Suprapubic skin (tissue), 4 donors: ENCODE data around the gene VASN. TPM values are rescaled to one million over a fixed set of nuclear protein-coding genes. Genes with fewer than 3 reads are reported as not detected.

Experiments used
- DNase-seq, 2 donors: peaks; one replicate each; pipeline ENCODE4 v3.0.0-alpha.2; 2019; ENCODE audit warnings: low spot score in 2 of 2
- H3K27ac ChIP-seq: fragments of 200-600 bp; sonication (generic); one replicate; pipeline ENCODE4 v1.5.1; 2019
- H3K27me3 ChIP-seq: fragments of 200-600 bp; sonication (generic); one replicate; pipeline ENCODE4 v1.5.1; 2019
- H3K36me3 ChIP-seq: fragments of 200-600 bp; sonication (generic); one replicate; pipeline ENCODE4 v1.5.1; 2019
- H3K4me1 ChIP-seq: fragments of 200-600 bp; sonication (generic); one replicate; pipeline ENCODE4 v1.5.1; 2019
- H3K4me3 ChIP-seq: fragments of 200-600 bp; sonication (generic); one replicate; pipeline ENCODE4 v1.5.1; 2019; ENCODE audit warnings: mild to moderate bottlenecking
- H3K9me3 ChIP-seq: fragments of 200-600 bp; sonication (generic); one replicate; pipeline ENCODE4 v1.5.1; 2019
- EP300 ChIP-seq: sonication (generic); formaldehyde crosslinking; IDR thresholded peaks from one replicate; pipeline ENCODE4 v1.6.1; 2017; ENCODE audit warnings: antibody characterized with exemption
- POLR2A ChIP-seq, 2 donors: fragments of 450-650 bp; IDR thresholded peaks; one replicate each; pipeline ENCODE4 v1.6.1; 2017; ENCODE audit warnings: antibody characterized with exemption in 2 of 2, mild to moderate bottlenecking in 2 of 2, moderate library complexity in 2 of 2
- POLR2AphosphoS5 ChIP-seq, 3 donors: sonication (generic); formaldehyde crosslinking; IDR thresholded peaks; one replicate each; pipeline ENCODE4 v1.6.1; 2017; ENCODE audit warnings: antibody characterized with exemption in 3 of 3
- WGBS: methylation state at CpG from one replicate; pipeline ENCODE4 v1.1.5; 2018; 5-methylcytosine and 5-hydroxymethylcytosine counted together
- total RNA-seq, 4 donors: library from RNA; depleted of rRNA; stranded (reverse); fragments of >200 nt; gene quantifications; one replicate each; pipeline ENCODE4 v1.1.0, GENCODE V29; 2016
- TF ChIP-seq, protein P1 (sequence below), 2 donors: fragments of 200-600 bp in 1 of 2; fragments of 450-650 bp in 1 of 2; sonication (generic) in 1 of 2; IDR thresholded peaks; one replicate each; pipeline ENCODE4 v1.5.1; 2016 to 2019; ENCODE audit warnings: antibody characterized with exemption in 2 of 2, mild to moderate bottlenecking in 1 of 2, moderate library complexity in 1 of 2

The VASN gene
- total RNA-seq, 4 donors from 2014 or later, result 10.8 to 23.3 (median 22.3) TPM

DNA sequence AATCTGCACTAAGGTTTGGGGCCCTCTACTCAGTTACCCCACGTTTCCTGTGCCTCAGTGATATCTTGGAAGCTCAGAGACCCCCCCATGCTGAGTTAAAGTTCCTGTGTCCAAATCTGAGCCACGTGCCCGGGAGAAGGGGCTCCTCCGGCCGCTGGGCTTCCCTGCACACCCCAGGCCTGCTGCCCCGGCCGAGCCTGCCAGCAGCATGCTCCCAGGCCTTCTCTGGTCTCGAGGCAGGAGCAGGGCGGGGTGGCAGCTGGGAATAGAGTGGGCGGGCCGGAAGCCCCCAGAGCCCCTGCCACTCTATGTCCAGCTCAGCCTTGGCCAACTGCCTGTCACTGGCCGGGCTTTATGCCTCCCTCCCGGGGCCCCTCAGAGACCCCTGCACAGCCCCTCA, 5.6 kb upstream of the VASN start:
- TF ChIP-seq POLR2A (IDR thresholded peaks at IDR 0.05) (no peak), POLR2AphosphoS5 (IDR thresholded peaks at IDR 0.05) (no peak), EP300 (no peak)
- TF ChIP-seq, protein P1, sequence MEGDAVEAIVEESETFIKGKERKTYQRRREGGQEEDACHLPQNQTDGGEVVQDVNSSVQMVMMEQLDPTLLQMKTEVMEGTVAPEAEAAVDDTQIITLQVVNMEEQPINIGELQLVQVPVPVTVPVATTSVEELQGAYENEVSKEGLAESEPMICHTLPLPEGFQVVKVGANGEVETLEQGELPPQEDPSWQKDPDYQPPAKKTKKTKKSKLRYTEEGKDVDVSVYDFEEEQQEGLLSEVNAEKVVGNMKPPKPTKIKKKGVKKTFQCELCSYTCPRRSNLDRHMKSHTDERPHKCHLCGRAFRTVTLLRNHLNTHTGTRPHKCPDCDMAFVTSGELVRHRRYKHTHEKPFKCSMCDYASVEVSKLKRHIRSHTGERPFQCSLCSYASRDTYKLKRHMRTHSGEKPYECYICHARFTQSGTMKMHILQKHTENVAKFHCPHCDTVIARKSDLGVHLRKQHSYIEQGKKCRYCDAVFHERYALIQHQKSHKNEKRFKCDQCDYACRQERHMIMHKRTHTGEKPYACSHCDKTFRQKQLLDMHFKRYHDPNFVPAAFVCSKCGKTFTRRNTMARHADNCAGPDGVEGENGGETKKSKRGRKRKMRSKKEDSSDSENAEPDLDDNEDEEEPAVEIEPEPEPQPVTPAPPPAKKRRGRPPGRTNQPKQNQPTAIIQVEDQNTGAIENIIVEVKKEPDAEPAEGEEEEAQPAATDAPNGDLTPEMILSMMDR (IDR thresholded peaks at IDR 0.05), result no peak
- H3K4me3 ChIP-seq, result no peak overlapping the region
- peaks cover 34% of the 10 kb centered on the region for H3K4me1 ChIP-seq
- no peaks in the 10 kb centered on the region for H3K27me3 ChIP-seq
- 94% methylated on average over 13 of the region's 13 CpGs for WGBS
- no peak for DNase-seq
- H3K9me3 ChIP-seq, result no peaks in the 10 kb centered on the region
- H3K36me3 ChIP-seq, result peaks cover 42% of the 10 kb centered on the region
- no peak overlapping the region for H3K27ac ChIP-seq

DNA sequence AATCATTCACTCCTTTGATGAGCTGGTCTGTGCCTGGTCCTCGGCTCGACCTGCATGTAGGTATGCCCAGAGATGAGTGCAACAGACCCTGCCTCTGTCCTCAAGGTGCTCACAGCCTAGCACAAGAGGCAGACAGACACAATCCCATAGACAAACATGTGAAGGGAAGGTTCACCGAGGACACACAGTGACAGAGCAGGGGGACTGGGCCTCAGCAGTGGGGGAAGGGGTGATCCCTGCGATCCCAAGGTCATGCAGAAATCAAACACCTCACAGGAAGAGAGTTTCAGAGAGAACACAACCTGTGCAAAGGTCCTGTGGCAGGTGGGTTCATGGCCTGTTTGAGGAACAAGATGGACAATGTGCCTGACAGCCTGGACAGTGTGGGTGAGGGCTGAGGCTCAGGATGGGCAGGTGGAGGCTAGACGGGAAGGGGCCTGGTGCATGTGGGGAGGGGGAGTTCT, 4.2 kb upstream of the VASN start:
- no peak for DNase-seq
- 93% methylated on average over 5 of the region's 5 CpGs for WGBS
- Histone ChIP-seq H3K27ac (no peak overlapping the region), H3K9me3 (no peaks in the 10 kb centered on the region), H3K4me1 (peaks cover 48% of the 10 kb centered on the region), H3K36me3 (peaks cover 28% of the 10 kb centered on the region), H3K27me3 (no peaks in the 10 kb centered on the region), H3K4me3 (no peak overlapping the region)
- TF ChIP-seq POLR2A (IDR thresholded peaks at IDR 0.05), result no peak
- TF ChIP-seq, protein P1 (IDR thresholded peaks at IDR 0.05), result no peak
- TF ChIP-seq EP300, result no peak
- no peak for TF ChIP-seq POLR2AphosphoS5 (IDR thresholded peaks at IDR 0.05)

DNA sequence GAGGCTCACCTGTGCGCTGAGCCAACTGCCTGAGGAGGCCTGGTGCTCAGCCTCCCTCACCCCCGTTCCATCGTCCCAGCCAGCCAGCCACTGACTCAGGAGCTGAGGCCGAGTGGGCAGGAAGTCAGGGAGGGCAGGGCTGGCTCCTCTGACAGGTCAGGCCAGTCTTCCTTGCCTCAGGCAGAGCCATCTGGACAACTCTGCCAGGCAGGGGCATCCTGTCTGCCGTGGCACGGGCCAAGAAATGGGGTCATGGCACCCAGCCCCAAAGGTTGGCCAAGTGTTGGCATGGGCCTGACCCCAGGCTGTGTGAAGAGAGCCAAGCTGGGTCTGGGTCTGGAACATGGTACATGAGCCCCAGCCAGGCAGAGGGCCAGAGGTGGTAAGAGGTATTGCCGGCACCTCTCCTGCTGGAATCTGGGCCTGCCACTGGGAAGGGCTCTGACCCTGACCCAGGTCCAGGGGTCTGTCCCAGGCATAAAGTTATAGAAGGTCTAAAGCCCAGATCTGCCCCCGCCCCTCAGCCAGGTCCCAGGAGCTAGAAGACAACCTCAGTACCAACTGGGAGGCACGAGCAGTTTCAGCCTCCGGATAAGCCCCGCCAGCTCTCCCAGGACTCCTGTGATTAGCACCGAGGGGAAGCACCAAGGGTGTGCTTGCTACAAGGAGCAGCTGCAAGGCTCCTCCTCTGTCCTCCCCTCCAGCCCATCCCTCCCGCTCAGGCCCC, 2.5 kb upstream of the VASN start:
- H3K9me3 ChIP-seq, result no peaks in the 10 kb centered on the region
- H3K27ac ChIP-seq, result peak overlapping the region; percentile 30
- WGBS, result 36% methylated on average over 3 of the region's 13 CpGs
- no peaks in the 10 kb centered on the region for H3K27me3 ChIP-seq
- H3K4me3 ChIP-seq, result no peak overlapping the region
- H3K36me3 ChIP-seq, result peaks cover 13% of the 10 kb centered on the region
- DNase-seq, result no peak
- peaks cover 62% of the 10 kb centered on the region for H3K4me1 ChIP-seq
- TF ChIP-seq, protein P1 (IDR thresholded peaks at IDR 0.05), result no peak
- no peak for TF ChIP-seq POLR2A (IDR thresholded peaks at IDR 0.05)
- no peak for TF ChIP-seq POLR2AphosphoS5 (IDR thresholded peaks at IDR 0.05)
- no peak for TF ChIP-seq EP300

DNA sequence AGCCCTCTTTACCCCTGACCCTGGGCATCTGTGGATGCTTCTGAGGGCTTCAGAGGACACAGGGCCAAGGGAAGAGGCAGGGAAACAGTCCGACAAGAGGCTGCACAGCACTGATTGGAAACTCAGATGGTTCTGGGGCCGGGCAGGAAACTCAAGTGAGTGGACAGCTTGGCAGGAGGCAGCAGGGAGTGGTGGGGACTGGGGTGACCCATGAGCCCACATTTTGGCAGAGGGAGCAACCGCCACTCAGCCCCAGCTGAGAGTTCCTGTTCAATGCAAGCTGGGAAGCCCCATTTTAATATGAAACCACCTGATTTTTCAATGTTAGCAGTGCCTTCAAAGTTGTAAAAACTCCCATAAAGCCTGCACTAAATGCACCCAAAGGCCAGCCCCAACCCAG, 1.5 kb upstream of the VASN start:
- DNase-seq, result no peak
- peaks cover 3% of the 10 kb centered on the region for H3K36me3 ChIP-seq
- H3K9me3 ChIP-seq, result no peaks in the 10 kb centered on the region
- H3K27me3 ChIP-seq, result no peaks in the 10 kb centered on the region
- WGBS, result 80% methylated on average over 2 of the region's 3 CpGs
- peak overlapping the region; percentile 87 for H3K27ac ChIP-seq
- TF ChIP-seq EP300 (no peak), POLR2A (IDR thresholded peaks at IDR 0.05) (no peak), POLR2AphosphoS5 (IDR thresholded peaks at IDR 0.05) (no peak)
- TF ChIP-seq, protein P1 (IDR thresholded peaks at IDR 0.05), result no peak
- H3K4me3 ChIP-seq, result no peak overlapping the region
- H3K4me1 ChIP-seq, result peaks cover 72% of the 10 kb centered on the region

DNA sequence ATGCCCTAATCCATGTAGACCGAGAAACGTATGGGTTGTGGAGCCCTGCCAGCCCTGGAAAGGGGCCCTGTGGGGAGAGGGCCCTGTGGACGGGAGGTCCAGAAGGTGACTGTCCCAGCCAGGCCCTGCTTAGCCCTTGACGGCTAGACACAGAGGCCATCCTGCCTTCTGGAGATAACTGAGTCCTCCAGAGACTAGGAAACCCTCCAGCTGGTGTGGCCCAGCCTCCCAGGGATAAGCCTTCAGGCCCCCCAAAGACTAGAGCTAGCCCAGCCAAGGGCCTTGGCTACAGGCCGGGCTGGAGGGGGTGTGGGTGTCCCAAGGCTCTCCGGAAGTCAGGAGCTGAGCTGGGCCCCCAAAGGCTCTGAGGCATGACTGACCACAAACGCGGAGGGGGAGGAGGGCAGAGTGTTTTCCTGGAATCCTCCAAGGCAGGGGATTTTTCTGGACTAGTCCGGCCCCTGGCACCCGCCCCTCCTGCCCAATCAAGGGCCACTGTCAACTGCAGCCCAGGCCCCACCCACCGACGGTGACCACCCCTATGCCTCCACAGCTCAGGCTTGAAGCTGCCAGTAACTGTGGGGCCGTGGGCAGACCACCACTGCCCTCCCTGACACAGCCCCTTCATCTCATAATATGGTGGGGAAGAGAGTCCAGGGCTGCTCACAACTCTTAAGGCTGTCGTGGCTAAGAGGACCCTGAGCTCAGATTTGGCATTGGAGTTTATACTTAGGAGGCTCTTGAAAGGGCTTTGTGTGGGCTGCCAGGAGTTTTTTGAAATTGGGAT, 885 bp upstream of the VASN start:
- H3K4me1 ChIP-seq, result peaks cover 77% of the 10 kb centered on the region
- peak overlapping the region; percentile 87 for H3K27ac ChIP-seq
- H3K36me3 ChIP-seq, result no peaks in the 10 kb centered on the region
- DNase-seq, result peak in 1 of 2 donors; percentile 83
- 17% methylated on average over 2 of the region's 14 CpGs for WGBS
- peak overlapping the region; percentile 86 for H3K4me3 ChIP-seq
- H3K27me3 ChIP-seq, result no peaks in the 10 kb centered on the region
- TF ChIP-seq, protein P1 (IDR thresholded peaks at IDR 0.05), result no peak
- TF ChIP-seq POLR2A (IDR thresholded peaks at IDR 0.05), result peak in 1 of 2 donors; percentile 44
- H3K9me3 ChIP-seq, result no peaks in the 10 kb centered on the region
